Body of pancreas (tissue), 4 donors: ENCODE data around the gene ZFR. TPM values are rescaled to one million over a fixed set of nuclear protein-coding genes. Genes with fewer than 3 reads are reported as not detected.
A peak's percentile ranks its signal among the peaks of the same experiment; 100 is the strongest.

Experiments used
- ATAC-seq: fragments of 150-250 bp; one replicate; pipeline ENCODE4 v1.9.1; 2016
- DNase-seq, 4 donors: peaks; one replicate each; pipeline ENCODE4 v3.0.0-alpha.2; 2019
- H3K27ac ChIP-seq, 4 donors: fragments of 200-600 bp; sonication (generic); 1 replicate in 3 of 4; 2 replicates in 1 of 4; pipeline versions ENCODE4 v1.5.1 to v1.6.1; 2016 to 2019; ENCODE audit warnings: mild to moderate bottlenecking in 1 of 4, mixed read lengths in 1 of 4, moderate library complexity in 1 of 4
- H3K27me3 ChIP-seq, 2 donors: fragments of 200-600 bp; sonication (generic); one replicate each; pipeline ENCODE4 v1.6.0; 2016; ENCODE audit warnings: mild to moderate bottlenecking in 1 of 2
- H3K36me3 ChIP-seq, 2 donors: fragments of 200-600 bp; sonication (generic); replicated peaks in 1 of 2; 2 replicates each; pipeline ENCODE4 v1.5.1; 2016; ENCODE audit warnings: low read depth in 2 of 2; ENCODE audit not compliant: insufficient read depth in 1 of 2
- H3K4me1 ChIP-seq: fragments of 200-600 bp; sonication (generic); one replicate; pipeline ENCODE4 v1.6.0; 2016
- H3K4me3 ChIP-seq, 2 donors: fragments of 200-600 bp; sonication (generic); 1 replicate in 1 of 2; 2 replicates in 1 of 2; pipeline ENCODE4 v1.5.1; 2016 to 2019
- H3K9me3 ChIP-seq, 3 donors: fragments of 200-600 bp; sonication (generic); 1 replicate in 2 of 3; 2 replicates in 1 of 3; pipeline ENCODE4 v1.5.1; 2016
- POLR2A ChIP-seq, 3 donors: fragments of 450-650 bp; IDR thresholded peaks; one replicate each; pipeline ENCODE4 v1.6.1; 2016; ENCODE audit warnings: antibody characterized with exemption in 3 of 3, mild to moderate bottlenecking in 2 of 3
- WGBS, 2 donors: methylation state at CpG; one replicate each; pipeline ENCODE4 v1.1.5; 2017; 5-methylcytosine and 5-hydroxymethylcytosine counted together
- intact Hi-C: fragments of 100-400 bp; cut with DNase I; formaldehyde crosslinking; loops from one replicate; pipeline ENCODE4 v1.15.1; 2023
- total RNA-seq, 2 donors: library from RNA; depleted of rRNA; stranded (reverse); fragments of >200 nt; gene quantifications; one replicate each; pipeline ENCODE4 v1.1.0, GENCODE V29; 2016
- TF ChIP-seq, protein P1 (sequence below), 7 experiments: fragments of 450-650 bp in 4 of 7; fragments of 200-600 bp in 3 of 7; sonication (generic) in 3 of 7; IDR thresholded peaks; one replicate each; pipeline ENCODE4 v1.5.1; 2016 to 2019; ENCODE audit warnings: antibody characterized with exemption in 7 of 7

Gene ZFR
- total RNA-seq, 2 donors from 2014 or later, result 25.1 to 48.0 TPM

DNA sequence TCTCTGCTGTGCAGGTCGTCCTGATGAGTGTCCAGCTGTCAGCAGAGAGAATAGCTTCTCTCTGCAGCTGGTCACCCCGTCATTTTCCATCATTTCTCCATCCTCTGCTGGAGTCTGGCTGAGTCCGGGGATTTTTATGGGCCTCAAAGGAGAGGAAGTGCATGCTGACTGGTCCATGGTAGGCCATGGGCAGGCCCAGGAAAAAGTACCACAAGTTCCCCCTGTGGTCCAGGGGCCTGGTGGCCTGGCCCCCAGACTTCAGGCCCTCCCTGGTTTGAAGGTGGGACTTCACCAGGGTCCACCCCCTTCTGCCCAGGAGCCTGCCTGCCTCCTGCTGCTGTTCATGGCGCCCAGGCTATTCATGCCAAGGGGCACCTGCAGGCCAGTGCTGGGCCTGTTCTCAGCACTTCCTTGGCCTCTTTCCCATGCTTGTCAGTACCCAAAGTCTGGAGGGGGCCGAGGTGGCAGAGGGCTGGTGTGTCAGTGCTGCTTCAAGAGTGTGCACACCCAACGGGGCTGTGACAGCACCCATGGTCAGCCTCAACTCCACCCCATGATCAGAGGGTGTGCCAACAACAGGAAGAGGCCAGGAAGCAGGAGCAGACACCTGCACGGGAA, 124.5 kb downstream of the ZFR start:
- Histone ChIP-seq H3K27me3 (no peaks in the 10 kb centered on the region), H3K4me1 (peaks cover 8% of the 10 kb centered on the region), H3K9me3 (no peaks in the 10 kb centered on the region), H3K27ac (no peak overlapping the region), H3K4me3 (no peak overlapping the region), H3K36me3 (no peaks in the 10 kb centered on the region)
- ATAC-seq (no peak), DNase-seq (no peak)
- 71 to 77% methylated on average over 6 to 7 of the region's 7 CpGs for WGBS, 2 donors
- intact Hi-C loops, result loop anchor here (5.0 kb wide), 1 partner anchor 88 kb away; no protein-coding TSS in a partner anchor
- no peak for TF ChIP-seq POLR2A (IDR thresholded peaks at IDR 0.05)
- TF ChIP-seq, protein P1, sequence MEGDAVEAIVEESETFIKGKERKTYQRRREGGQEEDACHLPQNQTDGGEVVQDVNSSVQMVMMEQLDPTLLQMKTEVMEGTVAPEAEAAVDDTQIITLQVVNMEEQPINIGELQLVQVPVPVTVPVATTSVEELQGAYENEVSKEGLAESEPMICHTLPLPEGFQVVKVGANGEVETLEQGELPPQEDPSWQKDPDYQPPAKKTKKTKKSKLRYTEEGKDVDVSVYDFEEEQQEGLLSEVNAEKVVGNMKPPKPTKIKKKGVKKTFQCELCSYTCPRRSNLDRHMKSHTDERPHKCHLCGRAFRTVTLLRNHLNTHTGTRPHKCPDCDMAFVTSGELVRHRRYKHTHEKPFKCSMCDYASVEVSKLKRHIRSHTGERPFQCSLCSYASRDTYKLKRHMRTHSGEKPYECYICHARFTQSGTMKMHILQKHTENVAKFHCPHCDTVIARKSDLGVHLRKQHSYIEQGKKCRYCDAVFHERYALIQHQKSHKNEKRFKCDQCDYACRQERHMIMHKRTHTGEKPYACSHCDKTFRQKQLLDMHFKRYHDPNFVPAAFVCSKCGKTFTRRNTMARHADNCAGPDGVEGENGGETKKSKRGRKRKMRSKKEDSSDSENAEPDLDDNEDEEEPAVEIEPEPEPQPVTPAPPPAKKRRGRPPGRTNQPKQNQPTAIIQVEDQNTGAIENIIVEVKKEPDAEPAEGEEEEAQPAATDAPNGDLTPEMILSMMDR (IDR thresholded peaks at IDR 0.05), result no peak

DNA sequence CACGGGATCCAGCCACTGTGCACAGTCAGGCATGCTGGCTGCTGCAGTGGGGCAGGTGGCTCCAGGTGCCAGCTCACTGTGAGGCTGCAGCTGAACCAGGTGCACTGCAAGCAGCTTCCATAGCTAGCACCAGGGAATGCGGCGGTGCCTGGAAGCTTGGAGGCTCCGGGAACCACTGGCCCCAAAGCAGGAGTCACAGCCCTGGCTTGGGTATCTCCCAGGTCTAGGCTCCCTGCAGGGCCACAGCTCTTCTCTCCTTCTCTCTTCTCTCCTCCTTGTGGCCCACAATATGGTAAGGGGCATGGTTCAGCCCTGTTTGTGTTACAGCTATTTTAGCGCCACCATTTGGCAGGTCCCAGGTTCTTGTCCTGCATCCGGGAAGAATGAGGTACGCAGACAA, 125.1 kb downstream of the ZFR start:
- WGBS, 2 donors, result 79 to 90% methylated on average over 3 to 7 of the region's 7 CpGs
- Histone ChIP-seq H3K4me3 (no peak overlapping the region), H3K4me1 (peaks cover 14% of the 10 kb centered on the region), H3K27me3 (no peaks in the 10 kb centered on the region), H3K9me3 (no peaks in the 10 kb centered on the region), H3K27ac (no peak overlapping the region), H3K36me3 (no peaks in the 10 kb centered on the region)
- TF ChIP-seq, protein P1 (IDR thresholded peaks at IDR 0.05), result no peak
- no peak for TF ChIP-seq POLR2A (IDR thresholded peaks at IDR 0.05)
- intact Hi-C loops, result no loop called here
- no peak for DNase-seq
- no peak for ATAC-seq

DNA sequence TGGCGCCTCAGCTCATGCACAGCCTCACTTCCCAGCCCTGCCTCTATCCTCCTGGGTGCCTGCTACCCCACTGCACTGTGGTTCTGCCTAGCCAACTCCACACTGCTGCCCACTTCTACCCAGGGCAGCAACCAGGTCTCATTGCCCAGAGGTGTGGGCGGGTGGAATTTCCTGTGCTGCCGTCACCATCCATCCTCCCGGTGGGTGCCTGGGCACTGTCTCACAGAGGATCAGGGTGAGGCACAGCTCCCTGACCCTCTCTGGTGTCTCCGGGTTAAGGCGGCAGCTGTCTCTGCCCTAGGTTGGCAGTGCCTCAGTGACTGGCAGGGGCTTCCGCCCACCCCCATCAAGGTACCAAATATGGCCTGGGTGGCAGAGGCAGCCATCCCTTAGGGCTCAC, 127.5 kb downstream of the ZFR start:
- ATAC-seq (no peak), DNase-seq (no peak)
- H3K27me3 ChIP-seq, result no peaks in the 10 kb centered on the region
- no peaks in the 10 kb centered on the region for H3K9me3 ChIP-seq
- no peaks in the 10 kb centered on the region for H3K36me3 ChIP-seq
- WGBS, 2 donors, result 91 to 100% methylated on average over 1 to 7 of the region's 7 CpGs
- TF ChIP-seq POLR2A (IDR thresholded peaks at IDR 0.05), result no peak
- TF ChIP-seq, protein P1 (IDR thresholded peaks at IDR 0.05), result no peak
- intact Hi-C loops, result no loop called here
- H3K4me1 ChIP-seq, result peaks cover 25% of the 10 kb centered on the region
- H3K27ac ChIP-seq, result no peak overlapping the region
- H3K4me3 ChIP-seq, result no peak overlapping the region

DNA sequence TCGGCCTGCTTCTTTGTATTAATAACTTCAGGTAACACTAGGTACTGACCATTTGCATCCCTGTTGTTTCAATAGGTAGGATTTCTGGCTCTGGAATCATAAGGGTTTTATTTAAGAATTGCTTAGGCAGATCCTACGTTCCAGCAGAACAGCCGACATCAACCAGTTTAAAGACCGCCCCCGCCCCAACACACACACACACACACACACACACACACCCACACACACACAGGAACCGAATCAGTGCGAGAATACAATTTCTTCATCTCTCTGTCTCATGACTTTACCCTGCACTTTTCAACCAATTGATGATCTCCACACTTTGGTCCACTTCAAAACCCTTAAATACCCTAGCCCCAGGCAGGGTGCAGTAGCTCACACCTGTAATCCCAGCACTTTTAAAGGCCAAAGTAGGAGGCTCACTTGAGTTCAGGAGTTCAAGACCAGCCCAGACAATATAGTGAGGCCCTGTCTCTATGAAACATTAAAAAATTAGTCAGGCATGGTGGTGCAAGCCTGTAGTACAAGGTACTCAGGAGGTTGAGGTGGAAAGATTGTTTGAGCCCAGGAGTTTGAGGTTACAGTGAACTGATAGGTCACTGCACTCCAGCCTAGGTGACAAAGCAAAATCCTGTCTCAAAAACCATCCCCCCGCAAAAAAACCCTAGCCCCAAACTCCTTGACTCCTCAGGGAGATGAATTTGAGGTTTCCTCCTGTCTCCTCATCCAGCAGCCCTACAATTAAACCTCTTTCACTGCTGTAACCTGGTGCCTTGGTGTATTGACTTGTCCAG, 129.1 kb downstream of the ZFR start:
- peak overlapping the region in 3 of 4 donors; percentile 91 to 100 (median 94) for H3K27ac ChIP-seq
- H3K9me3 ChIP-seq, result no peaks in the 10 kb centered on the region
- H3K4me1 ChIP-seq, result peaks cover 40% of the 10 kb centered on the region
- ATAC-seq (no peak), DNase-seq (no peak)
- intact Hi-C loops, result no loop called here
- TF ChIP-seq, protein P1 (IDR thresholded peaks at IDR 0.05), result no peak
- WGBS, 2 donors, result 46 to 54% methylated on average over 8 of the region's 8 CpGs
- no peaks in the 10 kb centered on the region for H3K36me3 ChIP-seq
- no peaks in the 10 kb centered on the region for H3K27me3 ChIP-seq
- no peak overlapping the region for H3K4me3 ChIP-seq
